ENCODE data around the gene TNS1. TPM values are rescaled to one million over a fixed set of nuclear protein-coding genes. Genes with fewer than 3 reads are reported as not detected.
"Not testable (repeated sequence)": the region's sequence is repeated elsewhere in the genome, so short reads cannot be mapped to it uniquely, and the experiment has no call there.

The TNS1 gene
- polyA plus RNA-seq, 4 donors = 56.1 to 65.8 (median 61.6) TPM

- DNase-seq (ENCODE audit: low read depth in 4 of 4, low spot score in 3 of 4) = no peak
Measured at GRCh38 chr2:218030409-218031195, 27.8 kb upstream of the TNS1 start.

- no peak for DNase-seq (ENCODE audit: low read depth in 4 of 4, low spot score in 3 of 4)
Measured at GRCh38 chr2:218029366-218030360, 26.9 kb upstream of the TNS1 start.

DNA sequence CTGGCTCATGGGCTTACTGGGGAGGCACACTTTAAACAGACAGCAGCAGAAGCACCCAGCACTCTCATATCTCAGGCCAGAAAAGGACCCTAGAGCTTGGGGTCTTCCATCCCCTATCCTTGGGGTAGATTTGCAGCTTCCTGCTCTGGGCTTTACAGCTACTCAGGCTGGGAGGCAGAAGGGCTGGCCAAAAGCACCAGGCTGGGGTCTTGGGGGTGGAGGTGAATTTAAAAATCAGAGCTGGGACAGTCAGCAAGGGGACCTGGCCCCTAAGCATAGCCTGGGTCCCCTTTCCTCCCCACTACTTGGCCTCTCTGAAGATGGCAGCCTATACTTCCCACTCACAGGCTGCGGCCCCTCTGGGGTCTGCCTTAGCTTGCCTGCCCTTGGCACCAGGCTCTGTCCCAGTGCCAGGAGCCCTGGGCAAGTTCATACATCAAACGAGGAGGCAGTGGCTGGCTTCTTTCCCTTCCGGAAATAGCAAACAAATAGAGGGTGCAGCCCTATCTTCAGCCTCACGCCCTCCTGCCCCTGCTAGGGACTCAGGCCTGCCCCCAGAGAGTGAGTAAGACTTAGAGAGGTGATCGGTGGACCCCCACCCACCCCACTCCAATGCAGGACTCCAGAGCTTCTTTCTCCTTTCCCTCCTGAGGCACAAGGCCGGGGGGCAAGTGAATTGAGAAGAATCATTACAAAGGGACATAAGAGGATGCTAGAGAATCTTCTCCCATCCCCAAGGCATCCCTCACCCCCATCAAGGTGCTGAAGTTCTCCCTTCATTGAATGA, 26.0 kb upstream of the TNS1 start:
- DNase-seq (ENCODE audit: low read depth in 4 of 4, low spot score in 3 of 4) = no peak

- no peak for DNase-seq (ENCODE audit: low read depth in 4 of 4, low spot score in 3 of 4)
Measured at GRCh38 chr2:218028189-218028495, 25.3 kb upstream of the TNS1 start.

- no peak for DNase-seq (ENCODE audit: low read depth in 4 of 4, low spot score in 3 of 4)
Measured at GRCh38 chr2:218027426-218028188, 24.8 kb upstream of the TNS1 start.

GRCh38 chr2:218026676-218027425, 24.1 kb upstream of the TNS1 start:
- DNase-seq (ENCODE audit: low read depth in 4 of 4, low spot score in 3 of 4) = no peak

DNA sequence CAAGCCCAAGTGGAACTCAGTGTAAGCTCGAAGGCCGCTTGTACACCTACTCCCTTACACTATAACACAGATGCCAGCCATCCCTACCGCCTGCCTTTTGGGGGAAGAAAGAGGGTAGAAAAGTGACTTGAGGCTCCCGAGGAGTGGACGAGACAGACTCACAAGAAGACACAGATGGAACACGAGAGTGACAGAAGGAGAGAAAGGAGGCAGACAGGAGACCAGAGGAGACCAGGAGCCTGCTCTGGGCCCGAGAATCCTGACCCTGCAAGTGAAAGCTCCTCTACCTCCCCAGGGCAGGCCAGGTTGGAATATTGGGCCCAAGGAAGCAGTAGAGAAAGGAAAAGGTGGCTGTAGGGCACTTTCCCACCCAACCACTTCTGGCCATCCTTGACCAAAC, 23.4 kb upstream of the TNS1 start:
- DNase-seq (ENCODE audit: low read depth in 4 of 4, low spot score in 3 of 4) = no peak

- DNase-seq (ENCODE audit: low read depth in 4 of 4, low spot score in 3 of 4) = no peak
Measured at GRCh38 chr2:218024871-218025270, 22.1 kb upstream of the TNS1 start.

DNA sequence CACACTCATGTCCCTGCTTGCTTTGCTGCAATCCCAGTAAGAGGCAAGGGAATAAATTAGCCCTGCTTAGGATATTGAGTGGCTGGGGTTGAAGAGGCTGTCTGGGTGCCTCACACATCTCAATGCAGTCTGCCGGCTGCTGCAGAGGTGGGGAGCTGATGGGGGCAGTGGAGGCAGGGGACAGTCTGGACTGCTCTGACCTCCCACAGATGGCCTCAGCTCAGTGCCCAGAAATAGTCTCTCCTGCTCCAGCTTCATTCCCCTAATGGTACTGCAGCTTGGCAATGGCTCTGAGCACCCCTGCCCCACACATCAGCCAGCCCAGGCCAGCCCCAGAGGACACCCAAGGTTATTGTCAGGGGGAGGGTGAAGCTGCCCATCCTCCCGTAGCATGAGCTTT, 21.5 kb upstream of the TNS1 start:
- DNase-seq (ENCODE audit: low read depth in 4 of 4, low spot score in 3 of 4) = no peak

DNA sequence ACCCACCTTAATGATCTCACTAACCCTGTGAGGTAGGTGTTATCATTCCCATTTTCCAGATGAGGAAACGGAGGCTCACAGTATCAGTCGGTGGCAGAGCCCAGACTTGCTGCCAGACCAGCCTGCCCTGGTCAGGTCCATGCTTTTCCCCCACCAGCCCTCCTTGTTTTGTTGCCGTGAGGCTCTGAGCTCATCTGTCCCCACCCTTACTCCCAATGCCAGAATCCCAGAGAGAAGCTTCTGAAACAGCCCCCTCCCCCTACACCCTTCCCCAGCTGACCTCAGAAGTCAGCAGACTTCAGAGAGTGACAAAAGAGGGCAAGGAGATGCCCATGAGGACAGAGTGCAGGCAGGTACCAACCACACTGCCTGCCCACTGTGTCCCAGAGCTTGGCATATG, 20.8 kb upstream of the TNS1 start:
- DNase-seq (ENCODE audit: low read depth in 4 of 4, low spot score in 3 of 4) = no peak

GRCh38 chr2:218022851-218023530, 20.2 kb upstream of the TNS1 start:
- no peak for DNase-seq (ENCODE audit: low read depth in 4 of 4, low spot score in 3 of 4)

GRCh38 chr2:218022131-218022850, 19.5 kb upstream of the TNS1 start:
- no peak for DNase-seq (ENCODE audit: low read depth in 4 of 4, low spot score in 3 of 4)

DNA sequence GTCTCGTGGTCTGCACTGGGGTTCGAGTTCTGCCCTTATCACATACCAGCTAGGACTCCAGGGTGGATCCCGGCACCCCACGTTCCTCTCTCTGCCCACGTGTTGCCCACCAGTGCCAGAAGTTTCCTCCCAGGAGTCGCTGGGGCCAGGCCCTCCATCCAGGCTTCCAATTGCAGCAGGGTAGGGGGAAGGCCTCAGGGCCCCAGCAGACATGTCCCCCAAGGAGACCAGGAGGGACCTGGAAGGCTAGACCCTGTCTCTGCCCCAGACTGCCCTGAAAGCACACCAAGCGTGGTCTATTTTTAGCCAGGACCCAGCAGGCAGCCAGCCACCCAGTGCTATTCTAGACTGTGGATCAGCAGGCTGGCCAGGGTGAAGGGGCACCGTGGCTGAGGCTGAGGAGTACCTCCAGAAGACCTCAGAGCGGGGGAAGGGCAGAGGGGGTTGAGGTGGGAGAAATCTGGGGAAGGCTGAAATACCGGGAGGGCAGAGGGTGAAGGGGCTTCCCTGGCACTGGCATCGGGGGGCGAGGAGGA, 18.8 kb upstream of the TNS1 start:
- DNase-seq (ENCODE audit: low read depth in 4 of 4, low spot score in 3 of 4) = no peak

GRCh38 chr2:218020966-218021535, 18.3 kb upstream of the TNS1 start:
- DNase-seq (ENCODE audit: low read depth in 4 of 4, low spot score in 3 of 4) = no peak

GRCh38 chr2:218020281-218020680, 17.5 kb upstream of the TNS1 start:
- DNase-seq (ENCODE audit: low read depth in 4 of 4, low spot score in 3 of 4) = no peak

GRCh38 chr2:218019411-218020060, 16.7 kb upstream of the TNS1 start:
- DNase-seq (ENCODE audit: low read depth in 4 of 4, low spot score in 3 of 4) = no peak

DNA sequence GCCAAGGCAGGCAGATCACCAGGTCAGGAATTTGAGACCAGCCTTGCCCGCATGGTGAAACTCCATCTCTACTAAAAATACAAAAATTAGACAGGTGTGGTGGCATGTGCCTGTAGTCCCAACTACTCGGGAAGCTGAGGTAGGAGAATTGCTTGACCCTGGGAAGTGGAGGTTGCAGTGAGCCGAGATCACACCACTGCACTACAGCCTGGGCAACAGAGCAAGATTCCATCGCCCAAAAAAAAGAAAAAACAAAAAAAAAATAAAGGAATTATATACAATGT, 16.0 kb upstream of the TNS1 start:
- DNase-seq (ENCODE audit: low read depth in 4 of 4, low spot score in 3 of 4) = not testable (repeated sequence)
